ENCODE data around the gene EML2. TPM values are rescaled to one million over a fixed set of nuclear protein-coding genes. Genes with fewer than 3 reads are reported as not detected.

EML2 gene
- total RNA-seq, 2 experiments from 2014 or later = 103 to 113 TPM

DNA sequence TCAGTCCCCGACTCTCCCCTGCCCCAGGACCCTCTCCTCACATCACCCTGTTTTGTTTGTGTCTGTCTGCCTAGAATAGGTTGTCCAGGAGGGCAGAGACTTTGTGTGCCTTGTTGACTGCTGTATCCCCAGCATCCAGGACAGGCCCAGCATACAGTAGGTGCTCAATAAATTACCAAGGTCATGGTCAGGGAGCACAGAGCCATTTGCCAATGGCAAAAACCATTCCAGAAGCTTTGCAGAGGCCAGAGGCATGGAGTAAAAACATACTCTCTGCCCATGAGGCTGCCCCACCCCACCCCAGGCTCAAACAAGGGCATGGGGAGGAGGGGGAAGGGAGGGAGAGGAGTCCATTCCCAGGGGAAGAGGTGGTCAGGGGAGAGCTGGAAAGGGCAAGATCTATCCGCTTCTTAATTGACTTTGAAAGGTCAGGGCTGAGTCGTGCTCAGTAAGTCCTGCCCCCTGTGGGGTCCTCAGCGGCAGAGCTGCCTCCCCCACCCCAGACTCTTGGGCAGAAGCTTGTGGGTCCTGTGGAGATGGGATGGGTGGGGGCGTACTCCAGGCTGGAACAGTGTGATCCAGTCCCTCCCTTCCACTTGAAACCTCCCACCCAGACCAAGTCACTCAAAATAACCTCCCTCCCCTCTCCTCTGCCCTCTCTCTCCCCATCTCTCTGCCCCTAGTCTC lies 41.6 kb downstream of the EML2 start:
- H3K27ac Mint-ChIP-seq = no peak overlapping the region
- H3K36me3 Mint-ChIP-seq (ENCODE audit: low read depth) = no peaks in the 10 kb centered on the region
- ChIA-PET POLR2A (interaction anchor here (1.1 to 1.5 kb wide), 3 partner anchors 8 to 44 kb away, joined by 3 to 6 read pairs (median 4); no protein-coding TSS in a partner anchor), CTCF (no interaction called here)
- ATAC-seq (no peak), DNase-seq (no peak)
- H3K4me1 Mint-ChIP-seq (ENCODE audit: low read depth) = peaks cover 23% of the 10 kb centered on the region
- peaks cover 63% of the 10 kb centered on the region for H3K27me3 Mint-ChIP-seq
- intact Hi-C loops (cut with micrococcal nuclease) = loop anchor here (5.0 kb wide), 1 partner anchor 45 kb away; no protein-coding TSS in a partner anchor
- no peak overlapping the region for H3K4me3 Mint-ChIP-seq
- H3K9me3 Mint-ChIP-seq = no peaks in the 10 kb centered on the region
- TF ChIP-seq, protein P1, sequence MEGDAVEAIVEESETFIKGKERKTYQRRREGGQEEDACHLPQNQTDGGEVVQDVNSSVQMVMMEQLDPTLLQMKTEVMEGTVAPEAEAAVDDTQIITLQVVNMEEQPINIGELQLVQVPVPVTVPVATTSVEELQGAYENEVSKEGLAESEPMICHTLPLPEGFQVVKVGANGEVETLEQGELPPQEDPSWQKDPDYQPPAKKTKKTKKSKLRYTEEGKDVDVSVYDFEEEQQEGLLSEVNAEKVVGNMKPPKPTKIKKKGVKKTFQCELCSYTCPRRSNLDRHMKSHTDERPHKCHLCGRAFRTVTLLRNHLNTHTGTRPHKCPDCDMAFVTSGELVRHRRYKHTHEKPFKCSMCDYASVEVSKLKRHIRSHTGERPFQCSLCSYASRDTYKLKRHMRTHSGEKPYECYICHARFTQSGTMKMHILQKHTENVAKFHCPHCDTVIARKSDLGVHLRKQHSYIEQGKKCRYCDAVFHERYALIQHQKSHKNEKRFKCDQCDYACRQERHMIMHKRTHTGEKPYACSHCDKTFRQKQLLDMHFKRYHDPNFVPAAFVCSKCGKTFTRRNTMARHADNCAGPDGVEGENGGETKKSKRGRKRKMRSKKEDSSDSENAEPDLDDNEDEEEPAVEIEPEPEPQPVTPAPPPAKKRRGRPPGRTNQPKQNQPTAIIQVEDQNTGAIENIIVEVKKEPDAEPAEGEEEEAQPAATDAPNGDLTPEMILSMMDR (IDR thresholded peaks at IDR 0.05) = no peak

DNA sequence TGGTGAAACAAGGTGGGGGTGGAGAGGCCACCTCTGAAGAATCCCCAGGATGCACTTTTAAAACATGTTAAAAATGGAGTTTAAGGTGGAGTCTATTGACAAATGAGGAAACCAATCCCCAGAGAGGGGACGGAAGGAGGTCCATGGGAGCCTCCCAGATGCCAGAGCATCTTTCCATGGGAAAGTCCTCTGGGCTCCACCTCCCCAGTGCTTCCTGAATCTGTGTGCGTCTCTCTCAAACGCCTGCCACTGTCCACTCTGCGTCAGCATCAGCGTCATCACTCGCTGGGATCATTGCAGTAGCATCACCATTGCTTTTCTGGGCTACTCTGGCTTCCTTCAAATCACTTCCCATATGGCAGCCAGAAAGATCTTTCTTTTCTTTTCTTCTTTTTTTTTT lies 43.4 kb downstream of the EML2 start:
- TF ChIP-seq, protein P1 (IDR thresholded peaks at IDR 0.05) = no peak
- Mint-ChIP-seq H3K36me3 (ENCODE audit: low read depth) (no peaks in the 10 kb centered on the region), H3K9me3 (no peaks in the 10 kb centered on the region), H3K27me3 (peaks cover 64% of the 10 kb centered on the region), H3K27ac (no peak overlapping the region), H3K4me1 (ENCODE audit: low read depth) (peaks cover 26% of the 10 kb centered on the region), H3K4me3 (no peak overlapping the region)
- intact Hi-C loops (cut with micrococcal nuclease) = loop anchor here (5.0 kb wide), 1 partner anchor 46 kb away; no protein-coding TSS in a partner anchor
- no peak for DNase-seq
- no peak for ATAC-seq
- ChIA-PET CTCF (interaction anchor here (0.6 to 1.7 kb wide), 3 partner anchors 43 to 121 kb away, joined by 3 to 4 read pairs (median 3); partner anchors contain the start of gene EML2), POLR2A (interaction anchor here (1.4 kb wide), 1 partner anchor 109 kb away, joined by 3 read pairs; no protein-coding TSS in a partner anchor)

DNA sequence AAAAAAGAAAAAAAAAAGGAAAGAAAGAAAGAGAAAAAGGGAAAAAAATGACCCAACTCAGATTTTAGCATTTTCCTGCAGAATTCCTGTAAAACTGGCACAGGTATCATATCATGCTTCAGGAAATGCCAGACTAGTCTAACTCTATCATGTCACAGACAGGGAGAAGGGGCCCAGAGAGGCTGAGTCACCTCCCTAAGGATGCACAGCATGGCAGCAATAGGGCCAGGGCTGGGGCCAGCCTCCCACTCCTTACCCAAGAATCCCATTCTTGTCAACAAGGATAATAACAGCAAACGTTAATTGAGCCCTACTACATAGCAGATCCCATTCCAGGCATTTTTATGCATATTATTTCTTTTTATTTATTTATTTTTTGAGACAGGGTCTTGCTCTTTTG lies 45.7 kb downstream of the EML2 start:
- DNase-seq (no peak), ATAC-seq (no peak)
- no peaks in the 10 kb centered on the region for H3K9me3 Mint-ChIP-seq
- H3K4me1 Mint-ChIP-seq (ENCODE audit: low read depth) = peaks cover 17% of the 10 kb centered on the region
- H3K36me3 Mint-ChIP-seq (ENCODE audit: low read depth) = no peaks in the 10 kb centered on the region
- H3K27me3 Mint-ChIP-seq = peaks cover 57% of the 10 kb centered on the region
- intact Hi-C loops (cut with micrococcal nuclease) = no loop called here
- no peak overlapping the region for H3K27ac Mint-ChIP-seq
- H3K4me3 Mint-ChIP-seq = no peak overlapping the region
- POLR2A ChIA-PET = no interaction called here
- CTCF ChIA-PET = interaction anchor here (1.0 kb wide), 3 partner anchors 13 to 99 kb away, joined by 3 to 5 read pairs (median 3); partner anchors contain the start of gene QPCTL
- TF ChIP-seq, protein P1 (IDR thresholded peaks at IDR 0.05) = no peak

DNA sequence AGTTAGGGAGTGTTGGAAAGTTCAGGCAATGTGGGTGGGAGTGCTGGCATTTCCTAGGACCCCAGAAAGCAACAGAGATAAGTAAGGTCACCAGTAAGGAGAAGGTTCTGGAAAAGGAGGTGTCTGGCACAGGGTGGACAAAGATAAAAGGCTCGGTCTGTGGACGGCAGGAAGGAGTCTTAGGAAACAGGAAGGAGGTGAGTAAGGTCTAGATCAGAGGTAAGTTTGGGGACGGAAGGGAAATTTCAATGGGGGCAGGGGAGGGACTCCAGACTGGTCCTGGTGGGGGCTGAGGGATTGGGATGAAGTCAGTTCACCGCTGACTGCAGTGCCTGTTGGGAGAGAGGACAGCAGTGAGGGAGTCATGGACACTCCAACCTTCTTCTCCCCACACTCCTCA lies 46.8 kb downstream of the EML2 start:
- intact Hi-C loops (cut with micrococcal nuclease) = no loop called here
- H3K9me3 Mint-ChIP-seq = no peaks in the 10 kb centered on the region
- H3K36me3 Mint-ChIP-seq (ENCODE audit: low read depth) = no peaks in the 10 kb centered on the region
- H3K4me3 Mint-ChIP-seq = no peak overlapping the region
- ChIA-PET POLR2A (no interaction called here), CTCF (interaction anchor here (1.0 kb wide), 1 partner anchor 14 kb away, joined by 3 read pairs; no protein-coding TSS in a partner anchor)
- H3K4me1 Mint-ChIP-seq (ENCODE audit: low read depth) = peaks cover 11% of the 10 kb centered on the region
- H3K27me3 Mint-ChIP-seq = peaks cover 46% of the 10 kb centered on the region
- no peak for ATAC-seq
- H3K27ac Mint-ChIP-seq = no peak overlapping the region
- TF ChIP-seq, protein P1 (IDR thresholded peaks at IDR 0.05) = no peak
- DNase-seq = no peak

DNA sequence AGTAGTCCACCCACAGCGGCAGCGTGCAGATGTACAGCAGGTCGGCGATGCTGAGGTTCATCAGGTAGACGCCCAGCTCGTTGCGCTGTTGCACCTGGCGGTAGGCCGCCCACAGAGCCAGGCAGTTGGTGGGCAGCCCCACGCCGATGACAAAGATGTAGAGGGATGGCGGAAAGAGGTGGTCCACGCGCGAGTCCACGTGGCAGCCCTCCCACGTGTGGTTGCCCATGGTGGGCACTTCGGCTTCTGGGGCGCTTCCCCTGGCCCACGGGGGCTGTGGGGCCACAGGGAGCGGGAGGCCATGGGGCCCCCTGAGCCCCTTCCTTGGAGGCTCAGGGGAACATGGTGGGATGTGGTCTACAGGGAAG lies 47.6 kb downstream of the EML2 start:
- POLR2A ChIA-PET = interaction anchor here (1.1 kb wide), 1 partner anchor 12 kb away, joined by 4 read pairs; no protein-coding TSS in a partner anchor
- Mint-ChIP-seq H3K27ac (no peak overlapping the region), H3K27me3 (peaks cover 39% of the 10 kb centered on the region), H3K4me1 (ENCODE audit: low read depth) (peaks cover 11% of the 10 kb centered on the region), H3K4me3 (no peak overlapping the region), H3K36me3 (ENCODE audit: low read depth) (no peaks in the 10 kb centered on the region), H3K9me3 (no peaks in the 10 kb centered on the region)
- no peak for ATAC-seq
- no peak for DNase-seq
- intact Hi-C loops (cut with micrococcal nuclease) = no loop called here
- CTCF ChIA-PET = interaction anchor here (1.3 to 1.4 kb wide), 2 partner anchors 50 to 102 kb away, joined by 4 to 5 read pairs; no protein-coding TSS in a partner anchor
- TF ChIP-seq, protein P1 (IDR thresholded peaks at IDR 0.05) = no peak

Data from activated CD8-positive, alpha-beta T cell treated with anti-CD3 and anti-CD28 coated beads for 36 hours (primary cell).